Nephron (organoid): Measurements from ENCODE around the gene AUH.
"Not testable (repeated sequence)": the region's sequence is repeated elsewhere in the genome, so short reads cannot be mapped to it uniquely, and the experiment has no call there.

ENCODE experiments used
- H3K27ac Mint-ChIP-seq, 3 experiments: 2 replicates each; pipeline ENCODE4 v1.8.0; 2020; ENCODE audit warnings: mixed read lengths in 3 of 3, mild to moderate bottlenecking in 2 of 3, moderate library complexity in 1 of 3
- H3K27me3 Mint-ChIP-seq: 2 replicates; pipeline ENCODE4 v1.8.0; 2021; ENCODE audit warnings: low read depth, mild to moderate bottlenecking, moderate library complexity, mixed read lengths
- H3K36me3 Mint-ChIP-seq: 2 replicates; pipeline ENCODE4 v1.8.0; 2020; ENCODE audit warnings: low read depth, mixed read lengths
- H3K4me1 Mint-ChIP-seq: 2 replicates; pipeline ENCODE4 v1.8.0; 2020; ENCODE audit warnings: mixed read lengths
- H3K4me3 Mint-ChIP-seq, 3 experiments: 2 replicates each; pipeline ENCODE4 v1.8.0; 2020; ENCODE audit warnings: mild to moderate bottlenecking in 3 of 3, mixed read lengths in 3 of 3, moderate library complexity in 2 of 3
- H3K9me3 Mint-ChIP-seq: 2 replicates; pipeline ENCODE4 v1.8.0; 2020; ENCODE audit warnings: mixed read lengths
- CTCF ChIP-seq, 3 experiments: fragments of 200-600 bp; sonication (generic); IDR thresholded peaks; one replicate each; pipeline ENCODE4 v1.5.0; 2021; ENCODE audit warnings: antibody characterized with exemption in 3 of 3; ENCODE audit not compliant: unreplicated experiment in 3 of 3

Gene AUH

GRCh38 chr9:91383577-91383976 lies 21.9 kb upstream of the AUH start:
- Mint-ChIP-seq H3K4me1 (no peaks in the 10 kb centered on the region), H3K27ac (no peak overlapping the region), H3K4me3 (no peak overlapping the region), H3K9me3 (no peaks in the 10 kb centered on the region), H3K36me3 (no peaks in the 10 kb centered on the region), H3K27me3 (no peaks in the 10 kb centered on the region)
- TF ChIP-seq CTCF (IDR thresholded peaks at IDR 0.05; ENCODE audit: unreplicated experiment in 3 of 3): no peak

DNA sequence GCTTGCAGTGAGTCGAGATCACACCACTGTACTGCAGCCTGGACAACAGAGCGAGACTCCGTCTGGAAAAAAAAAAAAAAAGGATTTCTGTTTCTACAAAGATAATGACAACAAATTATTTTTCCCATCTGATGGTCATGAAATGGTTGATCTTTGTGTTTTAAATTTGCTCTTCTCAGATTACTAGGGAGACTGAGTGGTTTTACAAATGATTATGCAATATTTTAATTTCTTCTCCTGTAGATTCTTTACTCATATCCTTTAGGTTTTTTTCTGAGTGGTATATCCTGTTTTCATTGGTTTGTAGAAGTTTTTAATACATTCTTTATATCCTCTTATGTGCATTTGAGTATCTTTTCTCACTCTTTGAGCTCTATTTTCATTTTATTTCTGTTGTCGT lies 20.6 kb upstream of the AUH start:
- no peak overlapping the region for H3K27ac Mint-ChIP-seq
- H3K4me1 Mint-ChIP-seq: no peaks in the 10 kb centered on the region
- no peak overlapping the region for H3K4me3 Mint-ChIP-seq
- H3K9me3 Mint-ChIP-seq: peaks cover 3% of the 10 kb centered on the region
- no peaks in the 10 kb centered on the region for H3K27me3 Mint-ChIP-seq
- TF ChIP-seq CTCF (IDR thresholded peaks at IDR 0.05; ENCODE audit: unreplicated experiment in 3 of 3): no peak
- peaks cover 4% of the 10 kb centered on the region for H3K36me3 Mint-ChIP-seq

- Mint-ChIP-seq H3K4me1 (no peaks in the 10 kb centered on the region), H3K27me3 (no peaks in the 10 kb centered on the region), H3K4me3 (no peak overlapping the region), H3K9me3 (peaks cover 3% of the 10 kb centered on the region), H3K27ac (no peak overlapping the region), H3K36me3 (peaks cover 4% of the 10 kb centered on the region)
- no peak for TF ChIP-seq CTCF (IDR thresholded peaks at IDR 0.05; ENCODE audit: unreplicated experiment in 3 of 3)
These were observed 17.7 kb upstream of the AUH start for GRCh38 chr9:91379426-91379825.

GRCh38 chr9:91378695-91379127 lies 17.0 kb upstream of the AUH start:
- H3K27me3 Mint-ChIP-seq: no peaks in the 10 kb centered on the region
- peaks cover 3% of the 10 kb centered on the region for H3K9me3 Mint-ChIP-seq
- no peak for TF ChIP-seq CTCF (IDR thresholded peaks at IDR 0.05; ENCODE audit: unreplicated experiment in 3 of 3)
- peaks cover 4% of the 10 kb centered on the region for H3K36me3 Mint-ChIP-seq
- H3K4me1 Mint-ChIP-seq: no peaks in the 10 kb centered on the region
- no peak overlapping the region for H3K4me3 Mint-ChIP-seq
- no peak overlapping the region for H3K27ac Mint-ChIP-seq

GRCh38 chr9:91378054-91378453 lies 16.3 kb upstream of the AUH start:
- not testable (repeated sequence) for H3K9me3 Mint-ChIP-seq, H3K4me3 Mint-ChIP-seq, H3K27ac Mint-ChIP-seq, H3K4me1 Mint-ChIP-seq, H3K36me3 Mint-ChIP-seq, H3K27me3 Mint-ChIP-seq

- Mint-ChIP-seq H3K4me3 (no peak overlapping the region), H3K4me1 (no peaks in the 10 kb centered on the region), H3K36me3 (peaks cover 4% of the 10 kb centered on the region), H3K9me3 (peaks cover 3% of the 10 kb centered on the region), H3K27me3 (no peaks in the 10 kb centered on the region), H3K27ac (no peak overlapping the region)
- no peak for TF ChIP-seq CTCF (IDR thresholded peaks at IDR 0.05; ENCODE audit: unreplicated experiment in 3 of 3)
These were observed 14.5 kb upstream of the AUH start for GRCh38 chr9:91376239-91376638.
